Epithelial cell of proximal tubule (primary cell): ENCODE data around the gene DTD2. TPM values are rescaled to one million over a fixed set of nuclear protein-coding genes. Genes with fewer than 3 reads are reported as not detected.
"Not testable (repeated sequence)": the region's sequence is repeated elsewhere in the genome, so short reads cannot be mapped to it uniquely, and the experiment has no call there.

ENCODE experiments used
- DNase-seq: peaks from one replicate; pipeline ENCODE4 v3.0.0-alpha.2; 2011; ENCODE audit warnings: low read depth
- H3K4me3 ChIP-seq: 2 replicates; pipeline ENCODE4 v1.5.1; 2011; ENCODE audit warnings: low read depth, mild to moderate bottlenecking, low read length
- total RNA-seq: library from RNA; depleted of rRNA; stranded (reverse); fragments of >200 nt; gene quantifications from 2 replicates; pipeline ENCODE4 v1.2.3, GENCODE V29; 2015
- TF ChIP-seq, protein P1 (sequence below): conservative IDR thresholded peaks from 2 replicates; pipeline ENCODE4 v1.5.1; 2012; ENCODE audit warnings: low read depth, mild to moderate bottlenecking, low read length

The DTD2 gene
- total RNA-seq, 1 donor from 2014 or later = 18.6 TPM

- no peak overlapping the region for H3K4me3 ChIP-seq
- TF ChIP-seq, protein P1, sequence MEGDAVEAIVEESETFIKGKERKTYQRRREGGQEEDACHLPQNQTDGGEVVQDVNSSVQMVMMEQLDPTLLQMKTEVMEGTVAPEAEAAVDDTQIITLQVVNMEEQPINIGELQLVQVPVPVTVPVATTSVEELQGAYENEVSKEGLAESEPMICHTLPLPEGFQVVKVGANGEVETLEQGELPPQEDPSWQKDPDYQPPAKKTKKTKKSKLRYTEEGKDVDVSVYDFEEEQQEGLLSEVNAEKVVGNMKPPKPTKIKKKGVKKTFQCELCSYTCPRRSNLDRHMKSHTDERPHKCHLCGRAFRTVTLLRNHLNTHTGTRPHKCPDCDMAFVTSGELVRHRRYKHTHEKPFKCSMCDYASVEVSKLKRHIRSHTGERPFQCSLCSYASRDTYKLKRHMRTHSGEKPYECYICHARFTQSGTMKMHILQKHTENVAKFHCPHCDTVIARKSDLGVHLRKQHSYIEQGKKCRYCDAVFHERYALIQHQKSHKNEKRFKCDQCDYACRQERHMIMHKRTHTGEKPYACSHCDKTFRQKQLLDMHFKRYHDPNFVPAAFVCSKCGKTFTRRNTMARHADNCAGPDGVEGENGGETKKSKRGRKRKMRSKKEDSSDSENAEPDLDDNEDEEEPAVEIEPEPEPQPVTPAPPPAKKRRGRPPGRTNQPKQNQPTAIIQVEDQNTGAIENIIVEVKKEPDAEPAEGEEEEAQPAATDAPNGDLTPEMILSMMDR = no peak
- DNase-seq = no peak
Measured at GRCh38 chr14:31465111-31465510, 7.8 kb upstream of the DTD2 start.

DNA sequence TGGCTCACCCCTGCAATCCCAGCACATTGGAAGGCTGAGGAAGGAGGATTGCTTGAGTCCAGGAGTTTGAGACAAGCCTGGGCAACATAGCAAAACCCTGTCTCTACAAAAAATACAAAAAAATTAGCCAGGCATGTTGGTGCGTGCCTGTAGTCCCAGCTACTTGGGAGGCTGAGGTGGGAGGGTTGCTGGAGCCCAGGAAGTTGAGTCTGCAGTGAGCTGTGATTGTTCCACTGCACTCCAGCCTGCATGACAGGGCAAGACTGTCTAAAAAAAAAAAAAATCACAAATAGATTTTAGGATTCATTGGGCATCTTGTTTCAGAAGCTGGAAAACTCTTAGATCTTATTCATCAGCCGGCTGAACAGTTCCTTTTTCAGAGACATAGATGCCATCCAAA lies 5.1 kb upstream of the DTD2 start:
- DNase-seq, H3K4me3 ChIP-seq: not testable (repeated sequence)

DNA sequence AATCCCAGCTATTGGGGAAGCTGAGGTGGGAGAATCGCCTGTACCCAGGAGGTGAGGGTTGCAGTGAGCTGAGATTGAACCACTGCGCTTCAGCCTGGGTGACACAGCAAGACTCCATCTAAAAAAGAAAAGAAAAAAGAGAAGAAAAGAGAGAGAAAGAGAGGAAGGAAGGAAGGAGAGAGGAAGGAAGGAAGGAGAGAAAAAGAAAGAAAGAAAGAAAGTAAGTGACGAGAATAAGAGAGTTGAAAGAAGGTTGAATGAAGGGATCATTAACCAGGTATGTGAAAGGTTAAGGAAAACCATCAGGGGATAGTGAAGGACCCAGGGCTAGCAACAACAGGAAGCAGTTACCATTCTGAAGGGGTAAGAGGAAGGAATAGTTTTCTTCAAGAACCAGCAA lies 4.2 kb upstream of the DTD2 start:
- no peak for DNase-seq
- no peak overlapping the region for H3K4me3 ChIP-seq
- TF ChIP-seq, protein P1 = no peak

DNA sequence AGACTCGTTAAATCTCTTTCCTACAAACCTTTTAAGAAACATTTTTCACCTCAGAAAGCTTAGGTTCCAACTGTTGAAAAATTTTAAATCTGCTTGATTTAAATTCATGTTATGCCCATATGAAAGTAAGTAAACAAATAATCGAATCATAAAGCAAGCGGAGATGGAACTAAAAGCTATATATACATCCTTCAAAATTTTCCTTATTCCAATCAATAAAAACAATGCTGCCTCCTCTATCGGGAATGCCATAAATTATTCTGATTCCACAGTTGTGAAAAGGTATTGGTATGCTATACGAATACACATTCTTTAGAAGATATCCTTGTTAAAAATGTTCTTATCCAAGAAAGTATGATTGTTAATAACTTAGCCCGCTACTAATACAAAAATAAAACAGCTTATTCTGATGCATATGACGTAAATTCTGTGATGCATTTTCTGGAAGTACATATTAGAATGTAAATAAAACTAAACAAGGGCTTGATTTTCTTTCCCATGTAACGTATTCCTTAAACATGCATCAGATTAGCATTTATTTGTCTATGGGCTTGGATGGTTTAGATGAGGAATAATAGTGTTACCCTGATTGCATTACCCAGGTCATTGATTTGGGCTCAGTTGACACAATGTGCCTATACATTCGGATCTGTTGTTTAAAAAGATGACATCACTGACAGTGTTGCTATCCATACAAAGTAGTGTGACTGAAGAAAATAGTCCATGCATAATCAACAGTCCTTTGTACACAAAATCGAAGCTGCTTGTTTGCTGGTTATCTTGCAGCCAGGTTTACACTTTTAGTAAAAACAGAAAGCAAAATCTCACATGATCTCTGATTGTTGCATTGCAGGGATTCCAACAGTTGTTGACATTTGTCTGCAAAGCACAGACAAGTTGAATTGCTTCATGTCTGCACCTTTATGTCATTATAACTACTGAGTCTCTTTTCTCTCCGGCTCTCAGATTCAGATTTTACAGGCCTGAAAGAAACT lies 656 bp upstream of the DTD2 start:
- TF ChIP-seq, protein P1 = no peak
- DNase-seq = no peak
- peak overlapping the region; percentile 71 for H3K4me3 ChIP-seq

DNA sequence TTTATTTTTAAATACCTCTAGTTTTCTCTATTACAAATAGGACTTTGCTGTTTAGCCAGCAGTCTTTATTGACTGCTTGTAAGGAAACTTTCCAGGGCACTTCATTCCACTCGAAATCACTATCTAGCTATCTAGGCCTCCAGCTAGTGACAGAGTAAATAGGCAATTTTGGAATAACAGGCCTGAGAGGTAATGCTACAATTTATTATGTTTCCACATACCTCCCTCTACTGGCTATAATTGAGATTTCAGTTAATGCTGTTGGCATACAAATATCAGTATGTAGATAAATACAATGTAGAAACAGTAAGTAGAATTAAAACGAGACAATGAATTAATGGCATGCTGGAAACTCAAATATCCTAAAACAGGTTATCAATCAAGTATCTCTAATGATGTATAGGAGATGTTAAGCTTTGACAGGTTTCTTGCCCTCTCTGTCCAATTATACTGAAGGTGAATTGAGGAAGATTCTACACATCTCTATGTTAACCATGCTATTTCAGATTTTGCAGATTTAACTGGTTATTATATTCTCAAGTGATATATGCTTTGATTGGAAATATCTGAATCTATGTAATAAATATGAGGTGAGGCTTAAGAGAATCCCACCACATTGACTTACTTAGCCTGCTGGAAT lies 7.2 kb downstream of the DTD2 start:
- TF ChIP-seq, protein P1 = peak; percentile 57
- no peak for DNase-seq
- no peak overlapping the region for H3K4me3 ChIP-seq

- no peak overlapping the region for H3K4me3 ChIP-seq
- TF ChIP-seq, protein P1 = no peak
- no peak for DNase-seq
Measured at GRCh38 chr14:31449136-31449535, 8.2 kb downstream of the DTD2 start.

GRCh38 chr14:31445703-31446102 lies 11.6 kb downstream of the DTD2 start:
- TF ChIP-seq, protein P1 = no peak
- no peak for DNase-seq
- H3K4me3 ChIP-seq = no peak overlapping the region
